ENCODE measurements around the gene TLCD5.

GRCh38 chr11:120381401-120381800 is 56.3 kb downstream of the TLCD5 start:
- TF ChIP-seq CTCF (conservative IDR thresholded peaks at IDR 0.05) (no peak), ZFX (IDR thresholded peaks at IDR 0.05) (no peak)

All from C4-2B (cell line).